H54 (cell line): ENCODE results near the gene C10orf90.

Source experiments
- DNase-seq: peaks from one replicate; pipeline ENCODE4 v3.0.0; 2011; ENCODE audit warnings: low spot score, mixed read lengths; ENCODE audit not compliant: insufficient read length
- FAIRE-seq: peaks from 3 replicates; lab custom pipeline; 2011; peaks lifted over from hg19 to GRCh38; lab: Jason Lieb, UNC
- POLR2A ChIP-seq: IDR thresholded peaks from 2 replicates; pipeline ENCODE4 v1.6.1; 2011; ENCODE audit warnings: low read depth, mild to moderate bottlenecking, low read length

The C10orf90 gene

DNA sequence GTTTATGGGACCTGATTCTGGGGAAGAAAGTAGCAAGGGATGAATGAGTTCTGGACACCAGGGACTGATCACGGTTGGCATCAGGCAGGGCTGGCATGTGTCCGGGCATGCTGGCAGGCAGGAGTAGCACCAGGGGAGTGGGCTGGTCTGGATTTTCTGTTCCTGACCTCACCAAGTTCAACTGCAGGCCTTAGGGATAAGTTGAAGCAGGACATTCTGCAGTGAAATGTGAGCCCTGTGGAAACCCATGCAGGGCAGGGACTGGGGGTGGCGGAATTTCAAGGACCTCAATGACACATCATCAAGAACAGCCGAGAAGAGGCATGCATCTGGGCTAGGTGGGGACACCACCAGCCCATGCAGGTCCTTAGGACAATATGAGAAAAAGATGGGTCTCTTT lies 202.0 kb downstream of the C10orf90 start:
- FAIRE-seq = no peak
- no peak for DNase-seq
- TF ChIP-seq POLR2A = no peak

DNA sequence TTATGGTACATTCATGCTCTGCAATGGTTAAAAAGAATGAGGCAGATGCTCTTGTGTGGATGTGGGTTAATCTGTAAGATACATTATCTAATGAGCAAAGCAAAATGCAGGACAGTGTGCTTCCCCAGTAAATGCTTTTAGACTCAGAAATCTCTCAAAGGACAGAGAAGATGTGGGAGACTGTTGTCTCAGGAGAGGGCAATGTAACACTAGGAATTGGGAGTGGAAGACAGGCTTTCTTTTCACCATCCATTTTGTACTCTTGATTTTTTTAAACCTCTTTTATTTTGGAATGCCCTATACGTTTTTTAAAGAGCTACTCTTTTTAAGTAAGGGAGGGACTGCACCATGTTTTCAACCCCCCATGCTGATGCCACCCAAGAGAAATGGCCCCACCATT lies 204.7 kb downstream of the C10orf90 start:
- FAIRE-seq (no peak), DNase-seq (no peak)
- no peak for TF ChIP-seq POLR2A

DNA sequence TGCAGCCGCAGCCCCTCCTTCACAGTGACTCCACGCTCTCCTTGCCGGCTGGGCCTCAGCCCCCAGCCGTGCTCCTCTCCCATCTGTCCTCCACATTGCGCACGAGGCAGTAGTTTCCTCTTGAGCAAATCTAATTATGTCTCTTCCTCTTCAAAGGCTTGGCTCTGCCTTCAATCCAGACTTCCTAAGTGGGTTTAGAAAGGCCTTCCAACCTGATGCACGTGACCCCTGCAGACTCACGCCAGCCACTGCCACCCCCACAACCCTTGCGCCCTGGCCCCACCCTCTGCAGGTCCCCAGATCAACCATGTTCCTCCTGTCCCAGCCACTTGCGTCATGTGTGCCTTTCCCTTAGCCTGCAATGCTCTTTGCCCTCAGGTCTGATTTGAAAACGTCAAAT lies 207.2 kb downstream of the C10orf90 start:
- FAIRE-seq (no peak), DNase-seq (no peak)

DNA sequence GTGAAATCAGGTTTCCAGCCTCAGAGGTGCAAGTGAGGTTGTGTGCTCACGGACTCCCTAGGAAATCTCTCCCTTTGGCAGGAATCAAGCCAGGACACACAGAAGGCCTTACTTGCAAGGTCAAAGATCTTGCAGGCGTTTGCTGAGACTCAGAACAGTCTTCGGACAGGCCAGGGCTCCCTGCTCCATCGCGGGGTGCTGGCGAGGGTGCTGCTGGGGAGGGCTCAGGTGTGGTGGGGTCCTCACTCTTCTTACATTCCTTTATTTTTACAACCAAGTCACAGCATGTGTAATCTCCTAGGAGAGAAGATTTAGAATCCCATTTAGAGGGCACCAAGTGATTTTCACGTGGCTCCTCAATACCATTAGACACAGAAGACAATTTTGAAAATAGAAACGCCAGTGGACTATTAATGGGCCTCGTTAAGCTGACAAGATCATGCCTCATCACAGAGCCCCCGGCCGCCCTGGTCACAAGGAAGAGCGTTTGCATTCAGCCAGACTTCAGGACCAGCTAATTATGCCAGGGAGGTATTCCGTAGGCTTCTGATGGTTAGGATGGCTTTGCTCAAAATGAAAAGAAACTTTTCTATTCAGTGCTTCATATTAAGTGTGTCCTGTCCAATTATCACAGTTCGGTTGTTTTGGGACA lies 209.1 kb downstream of the C10orf90 start:
- no peak for TF ChIP-seq POLR2A
- DNase-seq (no peak), FAIRE-seq (no peak)

More for the DNA sequence above, 207.2 kb downstream of the C10orf90 start:
- no peak for TF ChIP-seq POLR2A

DNA sequence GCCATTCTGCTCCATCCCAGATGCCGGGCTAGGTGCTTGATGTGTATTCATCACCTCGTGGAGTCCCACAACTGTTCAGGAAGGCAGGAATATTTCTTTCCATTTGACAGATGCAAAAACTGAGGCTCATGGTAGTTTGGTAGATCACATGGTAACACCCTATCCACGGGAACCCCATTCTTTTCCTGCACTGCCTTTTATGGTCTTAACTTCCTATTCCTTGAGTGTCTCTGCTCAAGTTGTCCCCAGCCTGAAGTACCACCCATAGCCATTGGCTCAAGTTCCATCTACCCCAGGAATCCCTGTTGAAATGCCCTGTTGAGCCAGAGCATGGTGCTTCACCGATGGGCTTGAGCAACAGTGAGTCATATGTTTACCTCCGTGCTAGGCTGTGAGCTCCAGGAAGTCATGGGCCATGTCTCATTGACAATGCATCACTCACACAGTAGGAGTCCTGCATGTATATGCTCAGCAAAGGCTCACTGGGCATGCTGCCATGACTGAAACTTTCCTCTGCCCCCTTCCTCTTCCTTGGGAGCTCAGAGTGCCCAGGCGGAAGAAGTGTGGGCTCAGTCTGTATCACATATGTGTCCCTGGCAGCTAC lies 210.5 kb downstream of the C10orf90 start:
- TF ChIP-seq POLR2A = no peak
- DNase-seq = peak; percentile 67
- FAIRE-seq = peak; percentile 95

DNA sequence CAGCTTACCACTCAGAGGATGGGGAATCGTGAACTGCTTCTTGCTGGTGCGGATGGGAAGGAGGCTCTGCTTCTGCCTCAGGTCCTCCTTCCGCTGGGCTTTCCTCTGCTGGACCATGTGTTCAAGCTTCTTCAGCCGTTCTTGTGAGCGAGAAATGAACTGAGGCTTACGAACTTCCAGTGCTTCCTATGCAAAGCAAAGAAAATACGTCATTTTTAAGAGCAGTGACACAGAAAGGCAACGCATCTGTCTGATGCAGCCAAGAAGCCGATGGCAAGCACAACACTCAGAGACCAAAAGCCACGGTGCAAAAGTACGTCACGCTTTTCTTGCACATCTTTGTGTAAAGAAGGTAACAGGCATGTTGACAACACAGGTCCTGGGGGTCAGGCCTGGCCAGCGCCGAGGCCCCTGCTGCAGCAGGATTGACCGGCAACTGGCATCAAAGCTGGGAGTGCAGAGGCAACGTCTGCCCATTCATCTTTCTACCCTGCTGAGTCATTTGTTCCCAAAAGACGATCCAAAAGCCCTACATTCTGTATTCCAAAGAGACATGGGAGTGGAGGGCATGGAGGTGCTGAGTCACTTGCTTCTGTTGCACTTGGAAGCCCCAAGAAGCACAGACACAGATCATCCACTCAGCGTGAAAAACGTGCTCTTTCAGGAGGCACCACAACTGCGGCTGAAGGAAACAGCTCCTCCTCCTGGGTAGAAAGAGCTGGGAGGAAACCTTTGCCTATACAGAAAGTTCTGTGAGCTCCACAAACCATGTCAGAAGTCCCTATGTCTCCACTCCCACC lies 211.3 kb downstream of the C10orf90 start:
- FAIRE-seq (peak; percentile 88), DNase-seq (peak; percentile 35)
- TF ChIP-seq POLR2A = no peak

DNA sequence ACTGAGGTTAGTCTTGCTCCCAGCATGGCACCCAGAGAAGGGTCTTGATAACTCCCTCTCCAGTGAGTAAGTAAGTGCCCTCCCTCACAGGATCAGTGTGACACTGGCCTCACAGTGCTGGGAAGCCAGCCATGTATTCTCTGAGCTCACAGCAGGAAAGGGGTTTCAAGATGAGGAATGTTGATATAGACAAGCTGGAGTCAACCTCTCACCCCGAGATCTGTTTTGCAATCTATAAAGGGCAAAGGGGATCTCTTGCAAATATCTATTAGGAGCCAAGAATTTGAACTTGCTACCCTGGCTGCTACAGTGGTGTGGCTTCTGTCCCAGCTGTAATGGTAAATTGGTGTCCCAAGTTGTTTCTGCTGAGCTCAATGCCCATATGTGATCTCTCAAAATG lies 212.0 kb downstream of the C10orf90 start:
- FAIRE-seq = no peak
- DNase-seq = peak; percentile 7
- no peak for TF ChIP-seq POLR2A

DNA sequence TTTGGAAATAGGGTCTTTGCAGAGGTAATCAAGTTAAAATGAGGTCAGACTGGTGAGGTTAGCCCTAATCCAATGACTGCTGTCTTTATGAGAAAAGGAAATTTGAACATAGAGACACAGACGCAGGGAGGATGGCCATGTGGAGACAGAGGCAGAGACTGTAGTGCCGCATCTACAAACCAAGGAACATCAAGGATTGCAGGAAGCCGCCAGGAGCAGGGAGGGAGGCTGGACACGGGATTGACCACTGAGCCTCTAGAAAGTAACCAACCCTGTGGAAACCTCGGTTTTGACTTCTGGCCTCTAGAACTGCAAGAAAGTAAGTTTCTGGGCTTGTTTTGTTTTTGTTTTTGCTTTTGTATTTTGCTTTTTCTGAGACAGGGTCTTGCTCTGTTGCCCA lies 213.9 kb downstream of the C10orf90 start:
- FAIRE-seq = no peak
- no peak for DNase-seq
- no peak for TF ChIP-seq POLR2A

DNA sequence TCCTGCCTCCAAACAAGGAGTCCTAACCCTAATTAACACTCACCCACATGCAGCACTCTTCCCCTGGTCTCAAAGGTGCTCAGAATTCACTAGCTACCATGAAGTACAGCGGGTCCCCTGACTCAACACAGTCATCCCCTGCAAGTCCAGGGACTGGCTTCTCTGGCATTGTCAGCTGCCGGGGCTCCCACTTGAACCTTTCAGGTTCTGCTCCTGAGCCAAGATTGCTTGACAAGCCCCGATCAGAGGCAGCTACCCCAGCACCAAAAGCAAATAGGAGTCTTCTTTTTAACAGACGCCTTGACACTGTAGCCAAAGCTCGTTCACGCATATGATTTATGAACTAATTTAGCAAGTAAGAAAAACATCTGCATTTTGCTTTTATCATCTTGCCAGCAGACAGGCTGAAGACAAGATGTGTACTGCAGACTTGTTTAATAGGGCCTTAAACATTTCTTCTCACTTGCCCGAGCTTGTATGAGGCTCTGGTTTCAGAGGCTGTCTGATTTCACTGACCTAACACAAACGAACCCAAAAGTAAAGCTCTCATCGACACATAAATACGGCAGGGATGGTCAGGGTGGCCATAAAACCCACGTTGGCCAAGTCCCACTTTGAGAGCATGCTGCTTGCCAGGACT lies 214.6 kb downstream of the C10orf90 start:
- no peak for TF ChIP-seq POLR2A
- FAIRE-seq = no peak
- no peak for DNase-seq

DNA sequence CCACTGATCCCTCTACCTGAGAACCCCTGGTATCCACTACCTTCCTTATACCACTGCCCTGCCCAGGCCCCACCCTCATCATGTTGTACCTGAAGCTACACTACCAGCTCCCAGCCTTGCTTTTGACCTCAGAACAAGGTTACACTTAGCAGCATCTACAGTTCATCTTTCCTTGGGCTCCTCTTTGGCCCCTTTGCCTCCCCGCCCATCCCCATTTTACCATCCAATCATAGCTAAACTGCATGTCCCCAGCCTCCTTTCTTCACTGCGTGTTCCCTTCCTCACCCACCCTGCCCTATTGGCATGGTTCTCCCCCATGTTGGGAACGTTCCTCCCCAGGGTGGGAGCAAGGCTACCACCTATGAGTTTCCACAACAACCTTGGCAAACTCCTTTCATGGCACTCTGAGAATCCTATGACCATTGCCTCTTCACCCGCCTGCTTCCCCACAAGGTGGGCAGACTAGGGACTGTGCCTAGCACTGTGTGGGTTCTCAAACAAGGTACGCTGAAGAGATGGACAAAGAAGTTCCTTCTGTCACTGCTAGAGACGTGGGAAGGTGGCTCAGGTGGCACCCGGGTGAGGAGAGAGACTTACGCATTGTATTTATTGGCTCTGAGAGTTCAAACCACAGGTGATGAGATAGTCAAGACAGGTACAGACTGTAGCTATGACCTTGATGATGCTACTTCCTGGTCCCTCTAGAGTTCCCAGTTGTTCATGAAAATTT lies 215.3 kb downstream of the C10orf90 start:
- TF ChIP-seq POLR2A = no peak
- no peak for DNase-seq
- no peak for FAIRE-seq

DNA sequence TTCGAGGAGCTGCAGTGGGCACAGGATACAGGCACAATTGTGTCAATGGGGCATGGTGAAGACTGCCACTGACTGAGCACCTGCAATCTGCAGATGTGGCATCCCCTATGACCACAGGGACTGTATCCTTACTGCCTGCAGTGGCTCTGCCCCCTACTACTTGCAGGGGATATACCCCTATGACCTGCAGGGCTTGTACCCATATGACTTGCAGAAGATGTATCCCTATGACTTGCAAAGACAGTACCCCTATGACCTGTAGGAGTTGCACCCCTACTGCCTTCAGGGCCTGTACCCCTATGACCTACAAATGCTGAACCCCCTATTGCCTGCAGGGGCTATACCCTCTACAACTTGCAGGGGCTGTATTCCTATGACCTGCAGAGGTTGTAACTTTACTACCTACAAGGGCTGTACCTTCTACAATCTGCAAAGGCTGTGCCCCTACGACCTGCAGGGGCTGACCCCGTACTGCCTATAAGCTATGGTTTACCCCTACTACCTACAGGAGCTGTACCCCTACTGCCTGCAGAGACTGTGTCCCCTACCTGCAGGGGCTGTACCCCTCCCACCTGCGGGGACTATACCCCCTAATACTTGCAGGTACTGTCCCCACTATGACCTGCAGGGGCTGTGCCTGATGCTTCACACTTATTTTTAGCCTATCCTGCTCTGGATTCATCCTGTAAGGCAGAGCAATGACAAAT lies 216.3 kb downstream of the C10orf90 start:
- FAIRE-seq (no peak), DNase-seq (no peak)
- no peak for TF ChIP-seq POLR2A

DNA sequence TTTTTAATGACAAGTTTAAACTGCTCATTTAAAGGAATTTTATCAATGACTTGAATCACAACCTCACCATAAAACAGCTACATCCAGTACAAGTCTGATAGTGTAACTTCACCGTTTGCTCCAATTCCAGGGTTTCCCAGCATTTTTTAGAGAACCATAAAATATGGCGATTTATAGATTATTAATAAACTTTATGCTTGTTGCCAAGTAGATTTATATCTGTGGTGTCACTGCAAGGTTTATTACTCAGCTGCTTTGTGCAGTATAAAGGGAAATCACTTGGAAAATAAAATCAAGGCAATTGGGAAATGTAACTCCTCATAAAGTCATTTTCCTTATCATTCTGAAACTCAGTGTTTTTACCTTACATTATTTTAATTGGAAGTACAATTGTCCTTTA lies 218.2 kb downstream of the C10orf90 start:
- DNase-seq (no peak), FAIRE-seq (no peak)
- TF ChIP-seq POLR2A = no peak

DNA sequence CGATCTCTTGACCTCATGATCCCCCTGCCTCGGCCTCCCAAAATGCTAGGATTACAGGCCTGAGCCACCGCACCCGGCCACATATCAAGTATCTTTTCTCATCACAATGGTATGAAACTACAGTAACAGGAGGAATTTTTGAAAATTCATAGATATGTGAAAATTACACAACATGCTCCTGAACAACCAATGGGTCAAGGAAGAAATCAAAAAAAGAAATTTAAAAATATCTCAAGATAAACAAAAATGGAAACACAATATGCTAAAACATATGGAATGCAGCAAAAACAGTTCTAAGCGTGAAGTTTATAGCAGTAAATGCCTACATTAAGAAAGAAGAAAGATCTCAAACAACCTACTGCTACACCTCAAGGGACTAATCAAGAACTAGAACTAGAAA lies 222.4 kb downstream of the C10orf90 start:
- DNase-seq (no peak), FAIRE-seq (no peak)
- no peak for TF ChIP-seq POLR2A
